Measurements from ENCODE around the gene VAPB.
A peak's percentile ranks its signal among the peaks of the same experiment; 100 is the strongest.
"Not testable (repeated sequence)": the region's sequence is repeated elsewhere in the genome, so short reads cannot be mapped to it uniquely, and the experiment has no call there.

The VAPB gene

DNA sequence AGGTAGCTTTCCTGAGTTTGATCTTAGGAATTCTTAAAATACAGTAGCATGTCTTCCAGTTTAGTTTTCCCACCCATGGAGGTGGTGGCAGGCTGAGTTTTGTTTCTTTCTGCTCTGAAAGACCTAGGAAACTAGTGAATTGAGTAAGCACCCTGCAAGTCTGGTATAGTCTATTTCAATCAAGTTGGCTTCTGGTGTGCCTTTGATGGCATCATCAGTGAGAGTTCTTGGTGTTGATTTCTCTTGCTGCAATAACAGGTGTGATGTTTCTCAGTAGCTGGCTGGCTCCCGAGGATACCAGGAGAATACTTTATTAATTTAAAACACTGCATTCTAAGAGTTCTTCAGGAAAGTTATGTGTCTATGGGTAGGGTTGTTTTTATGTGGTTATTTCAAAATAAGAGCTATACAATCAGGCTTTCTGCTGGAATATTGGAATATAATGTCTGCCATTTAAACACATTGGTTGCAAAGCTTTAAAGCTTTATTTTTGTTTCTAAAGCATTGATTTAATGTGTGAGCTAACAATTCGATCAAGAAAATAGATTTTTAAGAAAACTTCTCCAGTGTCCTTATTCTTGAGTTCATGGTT lies 19.0 kb downstream of the VAPB start:
- no peak for DNase-seq

DNA sequence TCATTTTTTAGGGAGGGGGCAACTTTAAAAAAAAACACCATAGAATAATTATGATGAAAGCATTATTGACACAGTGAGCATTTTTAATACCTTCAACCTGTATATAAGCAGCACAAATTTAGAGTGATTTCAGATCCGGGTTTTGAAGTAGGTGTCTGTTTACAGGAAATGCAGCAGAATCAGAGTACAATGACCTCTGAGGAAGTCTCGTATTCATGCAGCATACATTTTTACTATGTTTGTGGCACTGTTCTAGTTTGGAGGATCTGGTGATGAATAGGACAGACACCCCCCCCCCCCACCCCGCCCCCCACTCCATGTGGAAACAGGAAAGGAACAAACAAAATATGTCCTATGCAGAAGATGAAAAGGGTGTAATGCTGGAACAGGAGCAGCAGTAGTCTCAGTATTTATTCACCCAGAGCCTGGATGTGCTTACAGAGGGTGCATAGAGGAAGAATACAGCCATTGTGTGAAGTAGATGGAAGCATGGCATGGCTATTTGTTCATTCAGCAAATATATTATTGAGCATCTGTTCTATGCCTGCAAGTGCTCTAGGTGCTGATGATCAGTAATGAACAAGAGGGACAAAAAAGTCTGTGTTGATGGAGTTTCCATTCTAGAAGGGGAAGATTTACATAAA lies 19.7 kb downstream of the VAPB start:
- DNase-seq: peak in 1 of 2 donors; percentile 10

DNA sequence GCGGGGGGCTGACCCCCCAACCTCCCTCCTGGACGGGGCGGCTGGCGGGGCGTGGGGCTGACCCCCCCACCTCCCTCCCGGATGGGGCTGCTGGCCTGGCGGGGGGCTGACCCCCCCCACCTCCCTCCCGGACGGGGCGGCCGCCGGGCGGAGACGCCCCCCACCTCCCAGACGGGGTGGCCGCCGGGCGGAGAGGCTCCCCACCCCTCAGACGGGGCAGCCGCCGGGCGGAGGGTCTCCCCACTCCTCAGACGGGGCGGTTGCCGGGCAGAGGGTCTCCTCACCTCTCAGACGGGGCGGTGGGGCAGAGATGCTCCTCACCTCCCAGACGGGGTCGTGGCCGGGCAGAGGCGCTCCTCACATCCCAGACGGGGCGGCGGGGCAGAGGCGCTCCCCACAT lies 25.2 kb downstream of the VAPB start:
- not testable (repeated sequence) for DNase-seq

DNA sequence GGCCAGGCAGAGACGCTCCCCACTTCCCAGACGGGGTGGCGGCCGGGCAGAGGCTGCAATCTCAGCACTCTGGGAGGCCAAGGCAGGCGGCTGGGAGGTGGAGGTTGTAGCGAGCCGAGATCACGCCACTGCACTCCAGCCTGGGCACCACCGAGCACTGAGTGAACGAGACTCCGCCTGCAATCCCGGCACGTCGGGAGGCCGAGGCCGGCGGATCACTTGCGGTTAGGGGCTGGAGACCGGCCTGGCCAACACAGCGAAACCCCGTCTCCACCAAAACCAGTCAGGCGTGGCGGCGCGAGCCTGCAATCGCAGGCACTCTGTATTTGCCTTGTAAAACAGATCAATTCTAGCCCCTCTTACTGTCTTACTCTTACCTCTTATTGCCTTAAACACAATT lies 25.8 kb downstream of the VAPB start:
- DNase-seq: not testable (repeated sequence)

DNA sequence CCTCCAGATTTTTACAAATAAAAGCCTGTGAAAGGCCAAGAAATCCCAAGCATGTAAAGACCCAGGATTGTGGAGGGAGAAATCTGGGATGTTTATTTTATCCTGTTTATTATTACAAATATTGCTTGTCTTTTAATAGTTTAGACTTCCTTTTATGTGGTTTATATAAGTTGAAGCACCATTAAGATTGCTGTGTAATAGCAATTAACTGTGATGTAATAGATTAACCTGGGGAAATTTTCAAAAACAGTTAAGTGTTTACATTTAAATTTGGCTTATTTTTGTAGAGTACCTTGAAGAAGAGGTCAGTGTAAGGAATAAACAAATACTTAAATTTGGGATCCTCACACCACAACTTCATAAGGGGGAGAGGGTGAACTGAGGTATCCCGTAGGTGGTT lies 27.0 kb downstream of the VAPB start:
- DNase-seq: no peak

DNA sequence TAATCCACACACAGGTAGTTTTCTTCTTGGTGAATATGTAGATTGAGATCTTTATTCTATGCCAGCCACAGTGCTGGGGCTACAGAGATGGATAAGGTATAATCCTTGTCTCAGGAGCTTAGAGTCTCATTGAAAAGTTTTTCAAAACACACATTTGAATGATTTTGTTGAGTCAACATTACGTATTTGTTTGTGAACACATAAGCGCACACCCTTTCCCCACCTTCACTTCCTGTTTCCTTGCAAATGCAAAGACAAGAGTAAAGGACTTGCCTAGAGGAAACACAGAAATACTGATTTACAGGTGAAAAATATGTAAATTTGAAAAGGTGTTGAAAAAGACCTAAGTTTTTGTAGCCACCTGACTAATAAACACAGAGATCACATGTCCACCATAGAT lies 27.8 kb downstream of the VAPB start:
- no peak for DNase-seq

DNA sequence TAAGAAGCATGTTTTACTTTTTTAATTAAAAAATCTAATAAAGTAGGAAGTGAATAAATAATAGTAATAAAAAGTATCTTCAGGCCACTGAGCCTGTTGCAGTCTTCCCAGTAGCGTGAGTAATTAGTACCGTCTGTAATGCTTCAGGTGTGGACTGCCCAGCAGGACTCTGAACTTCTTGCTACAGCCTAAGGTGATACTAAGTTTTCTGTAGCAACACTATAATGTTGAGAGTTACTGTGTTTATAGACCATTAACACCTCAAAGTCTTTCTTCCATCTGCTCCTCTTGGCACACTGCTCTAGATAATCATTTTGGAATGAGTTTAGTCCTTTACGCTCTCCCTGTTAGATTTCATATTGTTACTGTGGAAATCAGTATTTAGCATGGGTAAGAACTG lies 28.4 kb downstream of the VAPB start:
- no peak for DNase-seq

DNA sequence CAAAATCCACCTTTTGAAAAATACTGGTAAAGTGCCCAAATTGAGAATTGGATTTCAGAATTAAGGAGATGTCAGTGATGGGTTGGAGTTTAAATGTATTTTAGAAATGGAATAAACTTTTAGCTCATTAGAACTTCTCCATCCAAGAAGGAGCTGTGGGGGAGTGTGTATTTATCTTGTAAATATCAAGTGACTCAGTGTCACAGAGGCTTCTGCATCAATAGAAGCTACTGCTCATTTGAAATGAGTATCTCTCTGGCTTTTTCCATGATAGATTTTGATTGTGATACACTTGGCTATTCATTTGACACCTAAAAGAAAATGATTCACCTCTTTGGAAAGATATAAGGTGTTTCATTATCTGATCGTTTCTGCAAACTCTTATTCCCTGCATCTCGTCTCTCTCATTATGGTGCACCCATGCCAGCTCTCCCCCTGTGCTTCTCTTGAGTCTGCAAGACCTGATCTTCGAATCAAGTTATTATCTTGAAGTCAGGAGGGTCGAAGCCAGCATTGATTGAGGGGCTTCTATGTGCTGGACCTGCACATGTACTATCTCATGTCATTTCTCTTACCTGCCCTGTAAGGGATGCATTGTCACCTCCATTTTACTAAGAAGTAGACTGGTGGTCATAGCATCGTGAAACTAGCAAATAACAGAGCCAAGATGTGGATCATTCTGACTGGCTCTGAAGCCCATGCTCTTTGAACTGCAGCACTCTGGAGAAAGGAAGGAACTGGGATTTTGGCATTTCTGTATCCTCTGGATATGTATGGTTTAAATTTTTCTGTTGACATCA lies 30.1 kb downstream of the VAPB start:
- DNase-seq: no peak

DNA sequence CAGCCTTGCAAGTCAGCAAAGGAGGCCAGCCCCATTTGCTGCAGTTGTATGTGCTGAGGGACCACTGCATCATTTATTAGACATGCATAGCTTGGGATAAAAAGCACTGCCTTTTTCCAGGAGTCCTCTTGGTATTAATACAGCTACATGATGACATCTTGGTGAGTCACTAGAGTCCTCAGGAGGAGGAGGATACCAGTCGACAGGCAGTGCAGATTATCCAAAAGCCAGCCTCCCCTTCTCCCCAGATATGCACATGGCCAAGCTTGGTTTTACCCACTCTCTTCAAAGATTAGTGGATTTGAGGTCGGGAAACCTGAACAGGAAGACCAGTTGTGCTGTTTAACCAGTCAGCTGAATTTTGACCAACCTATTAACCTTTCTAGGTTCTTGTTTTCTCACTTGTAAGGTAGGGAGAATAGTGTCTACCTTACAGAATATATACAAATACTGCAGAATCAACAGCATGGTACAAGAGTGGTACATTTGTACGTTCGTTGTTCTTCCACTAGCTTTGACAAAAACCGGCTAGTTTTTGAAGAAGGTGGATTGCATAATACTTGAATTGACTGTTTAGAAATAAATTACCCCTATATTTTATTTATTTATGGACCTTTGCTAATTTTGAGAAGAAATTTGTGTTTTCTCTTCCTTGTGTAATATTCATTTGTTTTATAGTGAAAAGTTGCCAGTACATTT lies 31.9 kb downstream of the VAPB start:
- no peak for DNase-seq

DNA sequence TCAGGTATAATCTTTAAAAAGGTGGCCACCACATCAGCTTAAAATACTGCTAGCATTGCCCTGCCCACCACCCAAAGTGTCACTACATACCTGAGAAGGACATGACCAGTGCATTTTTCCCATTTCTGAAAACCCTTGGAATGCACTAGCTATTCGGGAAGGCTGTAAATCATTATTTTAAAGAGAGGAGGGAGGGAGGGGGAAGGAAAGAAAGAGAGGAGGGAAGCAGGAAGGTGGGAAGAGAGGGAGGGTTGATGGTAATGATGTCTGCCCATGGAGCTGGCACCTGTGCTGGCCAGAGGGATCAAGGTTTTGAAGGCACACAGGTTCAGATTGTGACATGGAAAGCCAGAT lies 32.4 kb downstream of the VAPB start:
- DNase-seq: no peak

DNA sequence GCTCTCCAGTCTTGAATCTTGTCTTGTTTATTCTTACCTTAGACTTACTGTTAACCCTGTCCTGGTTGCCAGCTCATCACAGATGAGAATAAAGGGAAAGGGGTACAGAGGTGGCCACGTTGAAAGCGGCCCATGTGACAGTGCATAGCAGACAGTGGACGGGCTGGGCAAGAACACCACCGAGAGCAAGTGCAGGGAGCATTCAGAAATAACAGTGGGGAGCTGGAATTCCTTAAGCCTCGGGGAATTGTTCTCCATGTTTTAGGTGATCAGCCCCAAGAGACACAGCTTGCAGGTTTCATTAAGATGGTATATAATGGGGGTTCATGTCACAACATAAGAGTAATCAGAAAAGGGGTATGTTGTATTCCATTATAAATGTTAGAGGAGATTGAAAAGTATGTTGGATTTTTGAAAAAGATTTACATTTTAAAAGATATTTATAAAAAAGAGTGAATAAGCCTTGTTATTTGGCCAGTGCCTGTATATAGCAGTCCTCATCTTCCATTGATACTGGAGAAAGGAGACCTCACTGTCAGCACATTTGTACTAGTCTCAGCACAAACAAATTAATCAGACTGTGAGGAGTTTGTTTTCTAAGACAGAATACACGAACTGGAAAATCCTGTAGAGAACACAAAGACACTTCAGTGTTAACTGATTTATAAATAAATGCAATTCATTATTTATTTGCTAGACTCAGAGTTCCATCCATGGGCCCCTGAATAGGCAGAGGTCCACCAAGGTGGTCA lies 35.4 kb downstream of the VAPB start:
- DNase-seq: no peak

DNA sequence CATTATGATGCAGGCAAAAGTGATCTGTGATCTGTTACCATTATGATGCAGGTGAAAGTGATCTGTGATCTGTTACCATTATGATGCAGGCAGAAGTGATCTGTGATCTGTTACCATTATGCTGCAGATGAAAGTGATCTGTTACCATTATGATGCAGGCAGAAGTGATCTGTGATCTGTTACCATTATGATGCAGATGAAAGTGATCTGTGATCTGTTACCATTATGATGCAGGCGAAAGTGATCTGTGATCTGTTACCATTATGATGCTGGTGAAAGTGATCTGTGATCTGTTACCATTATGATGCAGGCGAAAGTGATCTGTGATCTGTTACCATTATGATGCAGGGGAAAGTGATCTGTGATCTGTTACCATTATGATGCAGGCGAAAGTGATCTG lies 38.5 kb downstream of the VAPB start:
- not testable (repeated sequence) for DNase-seq

DNA sequence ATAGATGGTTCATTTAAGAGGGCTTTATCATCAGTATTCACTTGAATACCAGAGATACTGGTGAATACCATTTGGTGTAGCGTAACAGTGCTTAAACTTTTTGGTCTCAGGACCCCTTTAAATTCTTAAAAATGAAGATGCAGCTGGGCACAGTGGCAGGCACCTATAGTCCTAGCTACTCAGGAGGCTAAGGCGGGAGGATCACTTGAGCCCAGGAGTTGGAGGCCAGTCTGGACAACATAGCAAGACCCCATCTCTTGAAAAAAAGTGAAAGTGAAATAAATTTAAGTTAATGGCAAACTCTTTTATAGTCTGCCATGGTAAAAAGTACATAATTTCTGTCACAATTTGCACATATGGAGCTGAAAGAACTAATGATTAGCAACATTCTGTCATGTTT lies 39.3 kb downstream of the VAPB start:
- no peak for DNase-seq

DNA sequence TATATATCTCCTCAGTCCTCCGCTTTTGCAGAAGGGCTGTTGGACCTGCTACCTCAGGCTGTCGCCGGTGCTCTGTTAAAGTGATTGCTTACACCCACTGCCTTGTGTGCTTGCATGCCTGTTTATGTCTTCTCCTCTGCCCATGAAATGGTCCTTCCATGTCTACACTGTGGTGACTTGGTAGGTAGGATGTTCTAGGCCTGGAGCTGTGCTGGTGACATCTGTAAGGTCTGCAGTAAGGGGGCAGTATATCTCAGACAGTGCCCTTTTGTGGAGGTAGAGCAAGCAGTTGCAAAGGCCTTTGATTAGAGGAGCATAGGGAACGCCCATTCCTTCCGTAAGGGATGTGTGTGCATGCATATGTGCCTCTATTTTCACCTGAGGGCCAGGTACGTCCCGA lies 40.3 kb downstream of the VAPB start:
- DNase-seq: no peak

DNA sequence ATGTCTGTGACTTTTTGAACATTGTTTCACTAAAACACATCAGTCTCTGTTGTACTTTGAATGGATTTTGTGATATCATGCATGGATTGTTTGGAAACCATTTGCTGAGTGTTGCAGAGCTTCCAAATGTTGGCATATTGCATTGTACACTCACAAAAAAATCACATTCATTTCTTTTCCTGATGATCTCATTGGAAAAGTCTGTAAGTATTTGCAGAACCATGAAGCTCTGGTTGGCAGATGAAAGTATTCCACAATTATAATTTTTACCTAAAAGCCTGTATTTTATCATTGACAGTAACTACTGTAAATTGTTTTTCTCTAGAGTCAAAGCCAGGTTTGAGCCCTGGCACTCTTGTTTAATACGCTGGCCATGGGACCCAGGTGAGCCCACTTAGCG lies 42.1 kb downstream of the VAPB start:
- no peak for DNase-seq

DNA sequence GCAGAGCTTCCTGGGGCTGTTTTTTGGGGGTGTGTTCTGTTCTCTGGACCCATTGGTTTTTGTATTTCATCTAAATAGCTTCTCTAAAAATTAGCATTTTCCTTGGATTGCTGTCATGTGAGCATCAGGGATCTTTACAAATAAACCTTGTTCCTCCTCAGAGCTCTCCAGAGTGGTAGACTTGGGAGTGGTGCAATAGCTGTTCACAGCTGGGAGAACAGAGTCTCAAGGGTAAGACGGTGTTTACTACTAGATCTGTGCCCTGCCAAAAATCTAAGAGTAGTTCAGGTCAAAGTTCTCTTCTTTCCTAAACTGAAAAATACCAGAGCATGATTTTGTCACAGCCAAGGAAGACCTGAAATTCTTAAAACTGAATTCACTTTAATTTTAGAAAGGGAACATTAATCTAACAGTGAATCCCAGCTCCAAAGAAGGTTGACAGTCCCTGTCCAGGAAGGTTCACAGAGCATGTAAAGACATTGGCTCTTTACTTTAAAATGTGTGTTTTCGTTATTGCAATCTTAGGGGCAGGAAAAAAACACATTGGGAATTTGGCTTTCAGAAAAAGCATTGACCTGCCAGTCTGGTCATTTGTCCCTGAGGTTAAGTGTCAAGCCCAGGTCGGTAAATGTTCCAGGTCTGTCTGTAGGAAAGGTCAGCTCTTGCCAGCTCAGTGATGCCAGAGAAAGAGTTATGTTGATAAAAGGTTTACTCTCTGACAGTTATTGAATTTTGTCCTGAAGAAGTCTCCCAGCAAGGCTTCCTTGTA lies 43.3 kb downstream of the VAPB start:
- DNase-seq: peak; percentile 56 to 59

DNA sequence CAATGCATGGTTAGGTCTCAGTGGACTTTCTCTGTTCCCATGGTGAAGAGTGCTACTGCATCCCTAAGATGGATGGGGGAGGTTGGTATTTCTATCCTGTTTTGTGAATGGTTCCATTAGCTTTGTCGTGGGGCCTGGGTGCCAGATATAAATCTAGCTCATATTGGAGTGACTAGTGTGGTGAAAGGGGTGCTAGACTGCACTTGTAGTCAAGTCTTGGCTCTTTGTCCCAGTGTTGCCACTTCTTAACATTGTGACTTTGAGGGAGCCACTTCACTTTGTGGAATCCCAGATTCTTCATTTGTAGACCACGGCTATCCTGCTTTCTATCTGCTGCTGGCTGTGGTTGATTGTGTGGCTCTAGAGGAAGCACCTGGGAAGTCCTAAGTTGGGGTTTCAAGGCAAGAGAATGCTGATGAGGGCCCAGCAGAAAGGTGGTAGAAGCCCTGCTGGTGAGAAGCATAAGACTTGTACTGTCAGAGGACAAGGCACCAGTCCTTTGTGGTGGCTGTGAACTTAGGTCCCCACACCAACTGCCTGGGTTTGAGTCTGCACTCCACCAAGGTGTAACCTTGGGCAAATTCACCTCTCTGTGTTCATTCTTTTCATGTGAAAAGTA lies 44.1 kb downstream of the VAPB start:
- DNase-seq: no peak

DNA sequence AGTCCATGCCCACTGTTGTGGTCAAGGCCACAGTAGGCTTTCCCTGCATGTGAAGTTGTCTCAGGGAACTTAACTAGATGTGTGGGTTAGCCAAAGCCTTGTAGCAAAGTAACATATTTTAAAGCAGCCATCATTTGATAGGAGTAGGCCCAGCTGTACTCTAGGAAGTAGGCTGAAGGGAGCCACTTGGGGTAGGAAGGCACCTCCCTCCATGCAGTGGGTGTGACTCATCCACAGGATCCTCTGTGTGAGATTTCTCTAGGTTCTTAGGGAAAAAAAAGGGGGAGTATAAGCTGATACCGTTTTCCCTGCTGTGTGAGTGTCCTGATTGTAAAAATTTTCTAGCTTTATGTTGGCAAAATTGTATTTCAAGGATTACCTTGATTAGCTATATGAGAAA lies 44.7 kb downstream of the VAPB start:
- peak in 1 of 2 donors; percentile 22 for DNase-seq

DNA sequence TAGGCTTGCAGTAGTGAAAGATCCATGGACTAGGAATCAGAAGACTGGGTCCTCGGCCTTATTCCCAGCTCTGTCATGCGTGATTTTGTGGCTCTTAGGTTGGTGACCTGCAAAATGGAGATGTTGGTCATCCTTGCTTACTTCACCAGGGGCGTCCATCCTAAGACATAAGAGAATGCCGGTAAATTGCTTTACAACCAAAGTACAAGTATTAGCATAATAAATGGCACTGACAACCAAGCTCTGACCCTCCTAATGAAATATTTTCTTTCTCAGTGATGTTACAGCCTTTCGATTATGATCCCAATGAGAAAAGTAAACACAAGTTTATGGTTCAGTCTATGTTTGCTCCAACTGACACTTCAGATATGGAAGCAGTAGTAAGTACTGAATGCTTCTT lies 45.3 kb downstream of the VAPB start:
- no peak for DNase-seq

DNA sequence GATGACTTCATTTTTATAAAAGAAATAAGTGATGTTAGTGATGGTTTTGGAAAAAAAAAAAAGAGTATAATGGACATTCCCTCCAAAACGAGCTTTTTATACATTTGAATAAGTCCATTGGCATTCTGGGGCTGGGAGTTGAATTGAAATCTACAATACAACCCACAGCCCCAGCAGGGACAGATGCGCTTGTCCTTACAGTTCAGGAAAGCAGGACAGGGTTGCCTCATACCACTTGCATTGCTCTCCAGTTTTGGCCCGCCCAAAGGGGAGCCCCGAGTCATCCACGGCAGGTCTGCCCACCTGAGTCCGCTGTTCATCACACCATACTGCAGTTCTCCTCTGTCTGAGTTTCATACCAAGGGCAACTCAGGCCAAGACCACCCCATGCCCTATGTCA lies 46.2 kb downstream of the VAPB start:
- no peak for DNase-seq

DNA sequence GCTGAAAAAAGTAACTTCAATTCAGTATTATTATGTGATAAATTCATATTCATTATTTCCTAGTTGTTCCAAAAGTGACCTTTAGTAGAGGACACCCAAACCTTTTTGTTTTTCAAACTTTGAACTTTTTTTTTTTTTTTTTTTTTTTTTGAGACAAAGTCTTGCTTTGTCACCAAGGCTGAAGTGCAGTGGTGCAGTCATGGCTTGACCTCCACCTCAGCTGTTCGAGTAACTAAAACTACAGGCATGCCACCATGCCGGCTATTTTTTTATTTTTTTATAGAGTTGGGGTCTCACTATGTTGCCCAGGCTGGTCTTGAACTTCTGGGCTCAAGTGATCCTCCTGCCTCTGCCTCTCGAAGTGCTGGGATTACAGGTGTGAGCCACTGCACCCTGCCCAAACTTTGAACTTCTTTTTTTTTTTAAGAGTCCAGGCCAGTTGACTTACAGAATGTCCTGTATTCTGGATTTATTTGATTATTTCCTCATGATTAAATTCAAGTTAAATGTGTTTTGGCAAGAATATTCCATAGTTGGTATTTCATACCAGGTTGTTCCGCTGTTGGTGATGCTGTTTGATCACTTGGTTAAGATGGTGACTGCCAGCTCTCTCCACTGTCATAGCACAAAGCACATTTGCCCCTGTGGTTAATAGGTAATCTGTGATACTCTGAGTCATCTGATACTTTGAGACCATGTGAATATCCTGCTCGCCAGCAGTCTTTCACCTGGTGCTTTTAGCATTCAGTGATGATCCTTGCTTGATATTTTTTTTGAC lies 48.0 kb downstream of the VAPB start:
- DNase-seq: no peak
